Neutrophil (primary cell): ENCODE measurements around the gene RAD51C.
"Not testable (repeated sequence)": the region's sequence is repeated elsewhere in the genome, so short reads cannot be mapped to it uniquely, and the experiment has no call there.

Experiments used
- H3K27ac ChIP-seq: fragments of 200-600 bp; sonication (generic); 2 replicates; pipeline ENCODE4 v1.5.1; 2016; ENCODE audit warnings: mild to moderate bottlenecking, moderate library complexity
- H3K27me3 ChIP-seq: fragments of 200-600 bp; sonication (generic); 2 replicates; pipeline ENCODE4 v1.6.0; 2016; ENCODE audit warnings: mild to moderate bottlenecking
- H3K36me3 ChIP-seq: fragments of 200-600 bp; sonication (generic); 2 replicates; pipeline ENCODE4 v1.5.1; 2017
- H3K4me1 ChIP-seq, 2 experiments: fragments of 200-600 bp in 1 of 2; sonication (generic) in 1 of 2; 1 replicate in 1 of 2; 2 replicates in 1 of 2; pipeline versions ENCODE4 v1.5.1 to v1.6.1; 2013 to 2016; ENCODE audit warnings: low read depth in 1 of 2, low read length in 1 of 2, mild to moderate bottlenecking in 1 of 2, moderate library complexity in 1 of 2; ENCODE audit not compliant: control insufficient read depth in 1 of 2, insufficient read depth in 1 of 2
- H3K4me3 ChIP-seq, 2 experiments: fragments of 200-600 bp in 1 of 2; sonication (generic) in 1 of 2; 1 replicate in 1 of 2; 2 replicates in 1 of 2; pipeline ENCODE4 v1.5.1; 2013 to 2016; ENCODE audit warnings: low read depth in 1 of 2, low read length in 1 of 2, mild to moderate bottlenecking in 1 of 2, moderate library complexity in 1 of 2
- H3K9me3 ChIP-seq: fragments of 200-600 bp; sonication (generic); 2 replicates; pipeline ENCODE4 v1.5.1; 2016
- CTCF ChIP-seq: fragments of 200-600 bp; sonication (generic); IDR thresholded peaks from 2 replicates; pipeline ENCODE4 v1.5.1; 2016; ENCODE audit warnings: antibody characterized with exemption

The RAD51C gene

GRCh38 chr17:58730937-58731336 lies 38.5 kb downstream of the RAD51C start:
- Histone ChIP-seq H3K9me3 (no peaks in the 10 kb centered on the region), H3K27ac (no peak overlapping the region), H3K36me3 (peaks cover 8% of the 10 kb centered on the region), H3K27me3 (no peaks in the 10 kb centered on the region), H3K4me1 (no peaks in the 10 kb centered on the region), H3K4me3 (no peak overlapping the region)
- TF ChIP-seq CTCF, result no peak

GRCh38 chr17:58734040-58734439 lies 41.6 kb downstream of the RAD51C start:
- Histone ChIP-seq H3K27me3 (no peaks in the 10 kb centered on the region), H3K36me3 (peaks cover 8% of the 10 kb centered on the region), H3K27ac (no peak overlapping the region), H3K9me3 (no peaks in the 10 kb centered on the region), H3K4me3 (no peak overlapping the region), H3K4me1 (no peaks in the 10 kb centered on the region)
- no peak for TF ChIP-seq CTCF

DNA sequence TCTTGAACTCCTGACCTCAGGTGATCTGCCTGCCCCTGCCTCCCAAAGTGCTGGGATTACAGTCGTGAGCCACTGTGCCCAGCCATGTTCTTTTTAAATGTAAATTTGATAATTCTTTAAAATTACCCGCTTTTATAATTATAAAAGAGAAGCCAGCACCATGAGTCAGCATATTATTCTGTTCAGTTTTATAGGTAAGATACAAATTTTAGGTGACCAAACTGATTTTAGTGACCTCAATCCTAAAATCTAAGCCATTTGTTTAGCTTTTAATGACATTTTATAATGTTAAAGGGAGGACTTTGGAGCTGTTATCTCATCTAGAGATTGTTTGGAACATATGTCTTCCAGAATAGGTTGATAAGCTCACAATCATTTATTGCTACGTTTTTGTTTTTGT lies 42.4 kb downstream of the RAD51C start:
- peaks cover 8% of the 10 kb centered on the region for H3K36me3 ChIP-seq
- no peaks in the 10 kb centered on the region for H3K4me1 ChIP-seq
- no peak for TF ChIP-seq CTCF
- no peaks in the 10 kb centered on the region for H3K27me3 ChIP-seq
- no peak overlapping the region for H3K27ac ChIP-seq
- H3K4me3 ChIP-seq, result no peak overlapping the region
- no peaks in the 10 kb centered on the region for H3K9me3 ChIP-seq

DNA sequence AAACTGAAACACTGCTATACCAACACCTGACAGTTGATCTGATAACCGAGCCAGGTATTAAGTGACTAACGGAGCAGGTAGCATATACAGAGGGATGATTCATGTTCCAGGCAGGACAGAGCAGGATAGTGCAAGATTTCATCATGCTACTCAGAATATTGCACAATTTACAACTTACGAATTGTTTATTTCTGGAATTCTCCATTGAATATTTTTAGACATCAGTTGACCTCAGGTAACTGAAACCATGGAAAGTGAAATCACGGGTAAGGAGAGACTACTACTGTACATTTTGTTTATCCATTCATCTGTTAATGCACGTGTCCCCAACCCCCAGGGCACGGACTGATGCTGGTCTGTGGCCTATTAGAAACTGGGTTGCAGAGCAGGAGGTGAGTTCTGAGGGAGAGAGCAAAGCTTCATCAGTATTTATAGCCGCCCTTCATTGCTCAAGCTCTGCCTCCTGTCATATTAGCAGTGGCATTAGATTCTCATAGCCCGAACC lies 48.8 kb downstream of the RAD51C start:
- Histone ChIP-seq H3K27ac (no peak overlapping the region), H3K27me3 (no peaks in the 10 kb centered on the region), H3K4me1 (no peaks in the 10 kb centered on the region), H3K36me3 (no peaks in the 10 kb centered on the region), H3K9me3 (no peaks in the 10 kb centered on the region), H3K4me3 (no peak overlapping the region)
- no peak for TF ChIP-seq CTCF

DNA sequence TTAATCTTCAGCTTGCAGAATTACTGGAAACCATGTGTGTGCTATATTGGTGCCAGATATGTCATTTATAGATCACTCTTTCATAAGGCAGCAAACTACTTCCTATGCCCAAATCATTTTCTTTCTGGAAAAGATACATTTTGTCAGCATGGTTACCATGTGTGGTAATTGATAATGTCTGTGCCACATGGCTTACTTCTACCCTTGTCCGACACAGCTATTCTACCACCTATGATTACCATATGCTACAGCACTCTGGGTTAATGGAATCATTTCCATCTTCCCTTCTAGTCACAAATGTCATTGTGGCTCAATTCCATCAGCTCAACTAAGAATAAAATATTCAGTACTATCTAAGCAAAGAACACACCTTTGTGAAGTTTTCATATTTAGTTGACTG lies 55.3 kb downstream of the RAD51C start:
- Histone ChIP-seq H3K9me3 (no peaks in the 10 kb centered on the region), H3K27me3 (peaks cover 25% of the 10 kb centered on the region), H3K36me3 (no peaks in the 10 kb centered on the region), H3K27ac (no peak overlapping the region), H3K4me1 (no peaks in the 10 kb centered on the region), H3K4me3 (no peak overlapping the region)
- TF ChIP-seq CTCF, result no peak

DNA sequence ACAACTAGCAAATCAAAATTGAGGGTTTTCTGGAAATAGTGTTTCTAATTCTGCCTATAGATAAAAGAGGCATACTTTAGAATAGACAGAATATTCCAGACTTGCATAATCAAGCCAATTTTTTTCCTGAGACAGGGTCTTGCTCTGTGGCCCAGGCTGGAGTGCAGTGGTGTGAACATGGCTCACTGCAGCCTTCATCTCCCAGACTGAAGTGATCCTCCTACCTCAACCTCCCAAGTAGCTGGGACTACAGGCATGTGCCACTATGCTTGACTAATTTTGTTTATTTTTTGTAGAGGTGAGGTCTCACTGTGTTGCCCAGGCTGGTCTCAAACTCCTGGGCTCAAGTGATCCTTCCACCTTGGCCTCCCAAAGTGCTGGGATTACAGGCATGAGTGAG lies 57.2 kb downstream of the RAD51C start:
- H3K9me3 ChIP-seq, H3K4me1 ChIP-seq, H3K4me3 ChIP-seq, H3K27ac ChIP-seq, H3K36me3 ChIP-seq: not testable (repeated sequence)
- H3K27me3 ChIP-seq, result peaks cover 45% of the 10 kb centered on the region
